GM12891 (cell line): Measurements from ENCODE around the gene ATG5.
"Not testable (repeated sequence)": the region's sequence is repeated elsewhere in the genome, so short reads cannot be mapped to it uniquely, and the experiment has no call there.

ENCODE experiments used
- DNase-seq: peaks from one replicate; pipeline ENCODE4 v3.0.0; 2011; ENCODE audit warnings: low spot score; ENCODE audit not compliant: insufficient read length
- FAIRE-seq: peaks from 2 replicates; lab custom pipeline; 2011; peaks lifted over from hg19 to GRCh38; lab: Jason Lieb, UNC
- PAX5 ChIP-seq: IDR thresholded peaks from 2 replicates; pipeline ENCODE4 v1.6.1; 2011; ENCODE audit warnings: low read length, moderate library complexity, mild to moderate bottlenecking; ENCODE audit not compliant: insufficient read depth, severe bottlenecking
- POLR2A ChIP-seq: IDR thresholded peaks from 2 replicates; pipeline ENCODE4 v1.6.1; 2011; ENCODE audit warnings: low read depth, low read length, control low read depth
- POLR2AphosphoS5 ChIP-seq: IDR thresholded peaks from 2 replicates; pipeline ENCODE4 v1.6.1; 2011; ENCODE audit warnings: low read depth, low read length, control low read depth
- POU2F2 ChIP-seq: IDR thresholded peaks from 2 replicates; pipeline ENCODE4 v1.6.1; 2011; ENCODE audit warnings: low read depth, mild to moderate bottlenecking, control low read depth, low read length, moderate library complexity
- SPI1 ChIP-seq: IDR thresholded peaks from 2 replicates; pipeline ENCODE4 v1.6.1; 2011; ENCODE audit warnings: low read depth, low read length, control low read depth
- TAF1 ChIP-seq: IDR thresholded peaks from 2 replicates; pipeline ENCODE4 v1.6.1; 2011; ENCODE audit warnings: low read depth, low read length, control low read depth

ATG5 gene

GRCh38 chr6:106241498-106241897, 84.1 kb downstream of the ATG5 start:
- TF ChIP-seq POU2F2 (no peak), PAX5 (no peak), POLR2A (no peak), POLR2AphosphoS5 (no peak), TAF1 (no peak), SPI1 (no peak)
- FAIRE-seq (no peak), DNase-seq (no peak)

- DNase-seq: no peak
- TF ChIP-seq SPI1: no peak
- no peak for TF ChIP-seq TAF1
- no peak for TF ChIP-seq PAX5
- TF ChIP-seq POLR2AphosphoS5: no peak
- TF ChIP-seq POU2F2: no peak
- no peak for TF ChIP-seq POLR2A
- no peak for FAIRE-seq
These were observed 88.3 kb downstream of the ATG5 start for GRCh38 chr6:106237286-106237685.

- not testable (repeated sequence) for DNase-seq, FAIRE-seq
These were observed 95.6 kb downstream of the ATG5 start for GRCh38 chr6:106229876-106230445.

- FAIRE-seq (no peak), DNase-seq (no peak)
- TF ChIP-seq TAF1 (no peak), POU2F2 (no peak), SPI1 (no peak), POLR2AphosphoS5 (no peak), POLR2A (no peak), PAX5 (no peak)
These were observed 97.7 kb downstream of the ATG5 start for GRCh38 chr6:106227612-106228507.

- no peak for DNase-seq
- TF ChIP-seq POLR2AphosphoS5: no peak
- no peak for TF ChIP-seq POLR2A
- TF ChIP-seq SPI1: no peak
- no peak for TF ChIP-seq POU2F2
- no peak for TF ChIP-seq PAX5
- TF ChIP-seq TAF1: no peak
- no peak for FAIRE-seq
These were observed 98.9 kb downstream of the ATG5 start for GRCh38 chr6:106226676-106227075.

GRCh38 chr6:106225581-106225980, 100.0 kb downstream of the ATG5 start:
- no peak for FAIRE-seq
- TF ChIP-seq SPI1: no peak
- no peak for TF ChIP-seq POU2F2
- TF ChIP-seq POLR2AphosphoS5: no peak
- no peak for TF ChIP-seq PAX5
- no peak for TF ChIP-seq TAF1
- no peak for TF ChIP-seq POLR2A
- DNase-seq: no peak

- TF ChIP-seq PAX5 (no peak), POLR2AphosphoS5 (no peak), SPI1 (no peak), TAF1 (no peak), POU2F2 (no peak), POLR2A (no peak)
- FAIRE-seq (peak; percentile 40), DNase-seq (no peak)
These were observed 102.1 kb downstream of the ATG5 start for GRCh38 chr6:106223300-106223930.

GRCh38 chr6:106220485-106220884, 105.1 kb downstream of the ATG5 start:
- peak; percentile 13; the same call in 1 of the 2 replicates for TF ChIP-seq SPI1
- TF ChIP-seq POU2F2: no peak
- DNase-seq (no peak), FAIRE-seq (no peak)

GRCh38 chr6:106216527-106216926, 109.0 kb downstream of the ATG5 start:
- DNase-seq: no peak
- no peak for TF ChIP-seq SPI1
- no peak for TF ChIP-seq PAX5
- no peak for TF ChIP-seq TAF1
- no peak for TF ChIP-seq POU2F2
- no peak for TF ChIP-seq POLR2A
- TF ChIP-seq POLR2AphosphoS5: no peak
- FAIRE-seq: no peak

GRCh38 chr6:106215608-106216007, 110.0 kb downstream of the ATG5 start:
- TF ChIP-seq POLR2A (no peak), POU2F2 (no peak), POLR2AphosphoS5 (no peak), TAF1 (no peak), PAX5 (no peak), SPI1 (no peak)
- DNase-seq (no peak), FAIRE-seq (no peak)

- no peak for FAIRE-seq
- TF ChIP-seq POLR2A (no peak), TAF1 (no peak), POLR2AphosphoS5 (no peak), POU2F2 (no peak), SPI1 (no peak), PAX5 (no peak)
These were observed 111.0 kb downstream of the ATG5 start for GRCh38 chr6:106214531-106214930.

More at GRCh38 chr6:106214531-106214930, 111.0 kb downstream of the ATG5 start:
- no peak for DNase-seq
